GM06990 (cell line): ENCODE measurements around the gene UGGT2.
A peak's percentile ranks its signal among the peaks of the same experiment; 100 is the strongest.

ENCODE experiments used
- DNase-seq: peaks from one replicate; pipeline ENCODE4 v3.0.0-alpha.2; 2011; ENCODE audit not compliant: insufficient read length; ENCODE audit errors: extremely low read depth
- H3K27me3 ChIP-seq: replicated peaks from 2 replicates; pipeline ENCODE4 v1.6.0; 2011; ENCODE audit warnings: low read length; ENCODE audit not compliant: control insufficient read depth, insufficient read depth
- H3K36me3 ChIP-seq: 2 replicates; pipeline ENCODE4 v1.5.1; 2011; ENCODE audit warnings: low read length; ENCODE audit not compliant: control insufficient read depth, insufficient read depth
- H3K4me3 ChIP-seq: replicated peaks from 2 replicates; pipeline ENCODE4 v1.5.1; 2011; ENCODE audit warnings: low read depth, mild to moderate bottlenecking, control low read depth, low read length
- CTCF ChIP-seq: IDR thresholded peaks from 2 replicates; pipeline ENCODE4 v1.5.1; 2011; ENCODE audit warnings: low read length, control low read depth, mild to moderate bottlenecking, inconsistent platforms; ENCODE audit not compliant: insufficient read depth, poor library complexity, severe bottlenecking

Gene UGGT2

GRCh38 chr13:96090240-96091101 is 37.3 kb upstream of the UGGT2 start:
- peak; percentile 30 for DNase-seq
- Histone ChIP-seq H3K27me3 (peaks cover 7% of the 10 kb centered on the region), H3K4me3 (peak overlapping the region; percentile 52), H3K36me3 (no peaks in the 10 kb centered on the region)
- no peak for TF ChIP-seq CTCF

- TF ChIP-seq CTCF = no peak
- Histone ChIP-seq H3K27me3 (peaks cover 7% of the 10 kb centered on the region), H3K36me3 (no peaks in the 10 kb centered on the region), H3K4me3 (peak within 1 kb of the TSS; percentile 52)
- no peak for DNase-seq
Measured at GRCh38 chr13:96089749-96090239, 36.6 kb upstream of the UGGT2 start, which contains the start of gene HS6ST3. Gene HS6ST3 (plus strand): TSS chr13:96090107.

GRCh38 chr13:96089139-96089538 is 35.9 kb upstream of the UGGT2 start:
- Histone ChIP-seq H3K36me3 (no peaks in the 10 kb centered on the region), H3K4me3 (no peak overlapping the region), H3K27me3 (peaks cover 7% of the 10 kb centered on the region)
- no peak for DNase-seq
- TF ChIP-seq CTCF = no peak

- H3K4me3 ChIP-seq = no peak overlapping the region
- peaks cover 5% of the 10 kb centered on the region for H3K27me3 ChIP-seq
- no peak for TF ChIP-seq CTCF
Measured at GRCh38 chr13:96086736-96087135, 33.5 kb upstream of the UGGT2 start.

GRCh38 chr13:96082640-96083039 is 29.4 kb upstream of the UGGT2 start:
- no peak for TF ChIP-seq CTCF

More at GRCh38 chr13:96086736-96087135, 33.5 kb upstream of the UGGT2 start:
- no peaks in the 10 kb centered on the region for H3K36me3 ChIP-seq
- no peak for DNase-seq

More at GRCh38 chr13:96082640-96083039, 29.4 kb upstream of the UGGT2 start:
- no peak overlapping the region for H3K4me3 ChIP-seq
- no peaks in the 10 kb centered on the region for H3K36me3 ChIP-seq
- no peaks in the 10 kb centered on the region for H3K27me3 ChIP-seq
- no peak for DNase-seq
